Transverse colon (tissue), 3 donors: ENCODE measurements around the gene DCAF10.

Experiments used
- POLR2A ChIP-seq: fragments of 450-650 bp; IDR thresholded peaks from one replicate; pipeline ENCODE4 v1.6.1; 2016; ENCODE audit warnings: antibody characterized with exemption, mild to moderate bottlenecking, moderate library complexity
- POLR2AphosphoS5 ChIP-seq, 3 donors: sonication (generic); formaldehyde crosslinking; IDR thresholded peaks; one replicate each; pipeline ENCODE4 v1.6.1; 2016; ENCODE audit warnings: antibody characterized with exemption in 3 of 3

DNA sequence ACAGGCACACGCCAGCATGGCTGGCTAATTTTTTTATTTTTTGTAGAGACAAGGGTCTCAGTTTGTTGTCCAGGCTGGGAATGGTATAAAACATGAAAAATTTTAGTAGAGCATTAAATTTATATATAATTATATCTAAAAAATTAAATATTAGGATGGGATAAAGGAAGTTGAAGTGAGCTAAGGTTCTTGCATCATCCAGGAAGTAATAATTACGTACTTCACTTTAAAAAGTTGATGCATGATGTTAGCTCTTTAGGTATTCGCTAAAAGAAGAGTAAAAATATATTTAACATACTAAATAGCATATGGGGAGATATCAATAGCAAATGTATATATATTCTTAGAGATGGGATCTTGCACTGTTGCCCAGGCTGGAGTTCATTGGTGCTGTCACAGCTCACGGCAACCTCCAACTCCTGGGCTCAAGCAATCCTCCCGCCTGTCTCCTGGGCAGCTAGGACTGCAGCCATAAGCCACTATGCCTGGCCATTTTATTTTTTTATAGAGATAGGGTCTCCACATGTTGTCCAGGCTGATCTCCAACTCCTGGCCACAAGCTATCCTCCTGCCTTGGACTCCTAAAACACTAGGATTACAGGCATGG is 12.3 kb downstream of the DCAF10 start:
- TF ChIP-seq POLR2A (no peak), POLR2AphosphoS5 (IDR thresholded peaks at IDR 0.05) (no peak)
